Stromal cell of bone marrow (primary cell): ENCODE measurements around the gene IPO4.
"Not testable (repeated sequence)": the region's sequence is repeated elsewhere in the genome, so short reads cannot be mapped to it uniquely, and the experiment has no call there.

Experiments used
- DNase-seq: peaks from one replicate; pipeline ENCODE4 v3.0.0-alpha.2; 2012; ENCODE audit warnings: low read depth

The IPO4 gene, protein sequence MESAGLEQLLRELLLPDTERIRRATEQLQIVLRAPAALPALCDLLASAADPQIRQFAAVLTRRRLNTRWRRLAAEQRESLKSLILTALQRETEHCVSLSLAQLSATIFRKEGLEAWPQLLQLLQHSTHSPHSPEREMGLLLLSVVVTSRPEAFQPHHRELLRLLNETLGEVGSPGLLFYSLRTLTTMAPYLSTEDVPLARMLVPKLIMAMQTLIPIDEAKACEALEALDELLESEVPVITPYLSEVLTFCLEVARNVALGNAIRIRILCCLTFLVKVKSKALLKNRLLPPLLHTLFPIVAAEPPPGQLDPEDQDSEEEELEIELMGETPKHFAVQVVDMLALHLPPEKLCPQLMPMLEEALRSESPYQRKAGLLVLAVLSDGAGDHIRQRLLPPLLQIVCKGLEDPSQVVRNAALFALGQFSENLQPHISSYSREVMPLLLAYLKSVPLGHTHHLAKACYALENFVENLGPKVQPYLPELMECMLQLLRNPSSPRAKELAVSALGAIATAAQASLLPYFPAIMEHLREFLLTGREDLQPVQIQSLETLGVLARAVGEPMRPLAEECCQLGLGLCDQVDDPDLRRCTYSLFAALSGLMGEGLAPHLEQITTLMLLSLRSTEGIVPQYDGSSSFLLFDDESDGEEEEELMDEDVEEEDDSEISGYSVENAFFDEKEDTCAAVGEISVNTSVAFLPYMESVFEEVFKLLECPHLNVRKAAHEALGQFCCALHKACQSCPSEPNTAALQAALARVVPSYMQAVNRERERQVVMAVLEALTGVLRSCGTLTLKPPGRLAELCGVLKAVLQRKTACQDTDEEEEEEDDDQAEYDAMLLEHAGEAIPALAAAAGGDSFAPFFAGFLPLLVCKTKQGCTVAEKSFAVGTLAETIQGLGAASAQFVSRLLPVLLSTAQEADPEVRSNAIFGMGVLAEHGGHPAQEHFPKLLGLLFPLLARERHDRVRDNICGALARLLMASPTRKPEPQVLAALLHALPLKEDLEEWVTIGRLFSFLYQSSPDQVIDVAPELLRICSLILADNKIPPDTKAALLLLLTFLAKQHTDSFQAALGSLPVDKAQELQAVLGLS

DNA sequence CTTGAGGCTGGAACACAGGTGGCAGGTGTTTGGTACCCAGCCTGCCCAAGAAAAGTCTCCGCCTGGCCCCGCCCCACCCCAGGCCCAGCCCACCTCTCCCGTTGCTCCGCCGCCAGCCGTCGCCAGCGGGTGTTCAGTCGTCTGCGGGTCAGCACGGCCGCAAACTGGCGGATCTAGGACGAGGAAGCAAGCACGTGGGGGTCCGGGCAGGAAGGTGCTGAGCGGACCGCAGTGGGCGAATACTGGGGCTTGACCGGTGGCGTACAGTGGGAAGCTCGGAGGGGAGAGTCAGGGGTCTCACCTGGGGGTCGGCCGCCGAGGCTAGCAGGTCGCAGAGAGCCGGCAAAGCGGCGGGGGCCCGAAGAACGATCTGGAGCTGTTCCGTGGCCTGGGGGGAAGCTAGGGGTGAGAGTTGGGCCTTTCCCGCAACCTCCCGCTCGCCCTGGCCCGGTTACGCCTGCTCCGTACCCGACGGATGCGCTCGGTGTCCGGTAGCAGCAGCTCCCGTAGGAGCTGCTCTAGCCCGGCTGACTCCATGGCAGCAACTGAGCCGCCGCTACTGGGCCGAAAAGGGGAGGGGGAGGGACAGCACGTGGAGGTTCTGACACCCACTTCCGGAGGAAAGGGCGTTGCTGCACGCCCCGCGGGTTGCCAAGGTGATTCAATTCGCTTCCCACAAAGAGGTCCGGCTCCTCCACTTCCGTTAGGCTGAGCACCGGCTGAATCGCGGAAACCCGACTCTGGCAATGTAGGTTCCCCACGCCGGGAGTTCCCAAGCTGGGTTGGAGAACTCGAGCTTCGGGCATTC is at the start of gene IPO4:
Gene IPO4 (minus strand): TSS at position 566 of the 808 bp plus-strand sequence. CDS start 29 bp downstream, at position 537.
- DNase-seq: peak; percentile 95

DNA sequence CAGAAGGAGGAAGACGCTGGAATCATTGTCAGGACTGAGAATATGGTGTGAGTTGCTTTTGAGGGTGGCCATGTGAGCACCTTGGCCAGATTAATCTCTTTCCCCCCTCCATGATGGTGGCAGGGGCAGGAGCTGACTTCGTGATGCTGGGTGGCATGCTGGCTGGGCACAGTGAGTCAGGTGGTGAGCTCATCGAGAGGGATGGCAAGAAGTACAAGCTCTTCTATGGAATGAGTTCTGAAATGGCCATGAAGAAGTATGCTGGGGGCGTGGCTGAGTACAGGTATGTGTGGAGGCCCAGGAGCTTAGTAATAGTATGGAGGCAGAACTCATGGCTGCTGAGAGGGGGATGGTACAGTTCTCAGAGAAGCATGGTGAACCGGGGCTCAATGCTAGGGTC is 49.5 kb upstream of the IPO4 start:
- DNase-seq: no peak

DNA sequence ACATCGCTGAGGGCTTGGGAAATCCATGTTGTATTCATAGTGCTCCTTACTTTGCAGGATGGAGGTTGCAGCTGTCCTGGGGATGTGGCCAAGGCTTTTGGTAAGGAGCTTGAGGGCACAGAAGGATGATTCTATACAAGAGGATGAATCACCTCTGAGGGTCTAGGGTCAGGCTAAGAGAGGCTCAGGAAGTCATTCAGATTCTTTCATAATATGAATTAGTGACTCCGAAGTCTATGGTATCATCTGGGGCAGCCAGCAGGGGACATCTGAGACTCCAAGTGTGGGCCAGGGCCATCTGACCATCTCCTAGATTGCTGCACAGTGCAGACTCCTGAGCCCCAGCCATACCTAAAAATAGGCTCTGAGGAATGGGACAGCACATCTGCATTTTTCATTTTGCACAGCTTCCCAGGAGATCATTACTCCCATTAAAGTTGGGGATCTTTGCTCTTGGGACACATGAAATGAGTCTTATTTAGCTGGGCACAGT is 48.9 kb upstream of the IPO4 start:
- DNase-seq: no peak

DNA sequence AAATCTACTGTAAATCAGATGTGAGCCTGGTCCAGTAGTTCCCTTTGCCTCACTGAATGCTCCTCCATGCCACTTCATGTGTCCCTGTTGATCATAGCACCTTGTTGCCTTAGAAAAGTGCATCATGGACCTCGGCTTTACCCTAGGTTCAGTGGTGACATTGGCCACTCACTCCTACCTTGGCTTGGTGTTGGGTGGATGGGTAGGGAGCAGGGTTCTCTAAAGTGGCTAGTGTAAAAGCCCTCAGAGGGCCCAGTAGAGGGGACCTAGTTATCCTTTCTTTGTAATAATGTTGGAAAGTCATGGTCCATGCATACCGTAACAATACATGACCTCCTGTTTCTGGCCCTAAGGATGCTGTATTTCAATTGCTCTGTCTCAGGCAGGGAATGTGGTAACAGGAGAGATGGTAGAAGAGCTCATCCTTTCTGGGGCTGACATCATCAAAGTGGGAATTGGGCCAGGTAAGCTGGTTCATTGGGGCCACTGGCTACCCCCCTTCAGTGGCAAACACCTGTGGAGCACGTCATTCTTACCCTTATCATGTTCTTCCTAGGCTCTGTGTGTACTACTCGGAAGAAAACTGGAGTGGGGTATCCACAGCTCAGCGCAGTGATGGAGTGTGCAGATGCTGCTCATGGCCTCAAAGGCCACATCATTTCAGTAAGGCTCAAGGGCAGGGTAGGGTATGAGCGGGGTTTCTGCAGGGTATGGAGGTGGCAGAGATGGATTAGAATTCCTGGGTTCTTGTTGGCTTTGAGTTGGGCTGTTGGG is 48.3 kb upstream of the IPO4 start:
- DNase-seq: no peak

DNA sequence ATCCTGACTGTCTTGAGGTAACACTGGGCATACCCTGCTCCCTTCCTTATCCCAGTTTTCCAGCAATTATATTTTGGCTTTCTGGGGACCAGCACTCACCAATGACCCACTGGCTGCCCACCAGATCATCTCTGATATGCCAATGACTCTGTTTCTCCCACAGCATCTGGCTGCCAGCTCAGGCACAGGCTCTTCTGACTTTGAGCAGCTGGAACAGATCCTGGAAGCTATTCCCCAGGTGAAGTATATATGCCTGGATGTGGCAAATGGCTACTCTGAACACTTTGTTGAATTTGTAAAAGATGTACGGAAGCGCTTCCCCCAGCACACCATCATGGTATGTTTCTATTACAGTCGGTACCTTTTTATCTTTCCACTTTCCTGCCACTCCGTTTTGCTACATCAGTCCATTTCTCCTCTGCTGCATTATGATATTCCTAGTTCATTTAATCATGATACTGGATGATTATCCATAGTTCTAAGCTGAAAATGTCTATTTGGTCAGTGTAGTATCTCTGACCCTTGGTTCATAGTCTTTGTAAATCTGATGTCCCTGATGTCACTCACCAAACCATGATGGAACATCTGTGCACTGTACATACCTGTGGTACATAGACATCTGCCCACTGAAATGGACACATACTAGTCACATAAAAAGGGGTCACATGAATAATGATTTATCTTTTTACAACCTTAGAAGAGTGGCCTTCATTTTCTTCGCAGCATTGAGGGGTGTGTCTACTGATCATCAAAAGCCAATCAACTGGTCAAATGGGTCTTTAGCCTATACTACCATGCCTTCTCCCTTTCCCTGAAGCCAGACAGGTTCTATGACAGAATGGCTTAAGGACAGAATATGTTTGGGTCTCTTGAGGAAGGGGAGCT is 47.4 kb upstream of the IPO4 start:
- no peak for DNase-seq

DNA sequence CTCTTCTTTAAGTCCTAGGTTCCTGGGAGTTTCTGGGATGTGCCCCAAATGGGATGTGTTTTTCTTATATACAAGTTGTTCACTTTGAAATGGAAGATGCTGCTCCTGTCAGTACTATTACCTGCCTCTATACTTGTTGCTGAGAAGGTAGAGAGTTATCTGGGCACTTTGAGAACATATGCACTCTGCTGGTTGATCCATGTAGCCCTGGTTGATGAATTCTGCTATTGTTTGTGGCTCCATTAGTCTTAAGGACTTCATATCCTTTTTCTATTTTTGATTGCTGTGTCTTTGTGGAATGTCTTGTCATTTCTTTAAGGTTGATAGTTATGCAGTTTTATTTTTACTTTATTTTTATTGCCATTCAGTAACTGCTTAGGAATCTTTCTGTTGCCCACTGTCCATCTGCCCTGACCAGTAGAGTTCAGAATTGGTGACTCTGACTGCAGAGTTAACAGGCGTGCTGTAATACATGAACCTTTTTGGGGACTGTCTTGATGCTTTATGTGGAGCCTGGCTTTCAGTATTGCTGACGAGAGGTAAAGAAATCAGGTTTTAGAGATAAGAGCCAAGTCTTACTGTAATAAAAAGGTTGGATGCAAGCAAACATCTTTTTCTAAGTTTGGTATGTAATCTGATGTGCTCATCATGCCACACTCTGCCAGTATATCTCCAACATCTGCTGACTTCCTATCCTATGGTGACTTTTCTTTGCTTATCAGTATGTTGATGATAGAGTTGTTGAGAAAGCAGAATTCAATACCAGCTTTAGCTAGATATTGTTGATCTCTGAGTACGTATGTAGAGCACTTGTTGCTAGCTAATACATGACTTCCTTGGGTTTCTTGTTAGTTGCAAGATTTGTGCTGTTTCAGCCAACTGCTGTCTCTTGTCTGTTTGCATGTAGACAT is 45.7 kb upstream of the IPO4 start:
- no peak for DNase-seq

DNA sequence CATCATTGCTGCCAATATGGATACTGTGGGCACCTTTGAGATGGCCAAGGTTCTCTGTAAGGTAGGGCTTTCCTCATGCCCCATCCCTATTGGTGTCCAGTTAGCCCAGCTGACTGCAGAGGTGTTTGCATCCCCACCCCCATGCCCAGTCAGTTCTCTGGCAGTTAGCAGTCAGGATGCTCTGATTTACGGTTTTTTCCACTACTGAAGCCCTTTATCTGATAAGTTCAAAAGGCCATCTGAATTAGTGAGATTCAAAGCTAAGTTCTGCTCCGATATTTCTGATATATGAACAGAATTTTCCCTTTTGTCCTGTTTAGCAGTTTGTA is 44.9 kb upstream of the IPO4 start:
- no peak for DNase-seq

DNA sequence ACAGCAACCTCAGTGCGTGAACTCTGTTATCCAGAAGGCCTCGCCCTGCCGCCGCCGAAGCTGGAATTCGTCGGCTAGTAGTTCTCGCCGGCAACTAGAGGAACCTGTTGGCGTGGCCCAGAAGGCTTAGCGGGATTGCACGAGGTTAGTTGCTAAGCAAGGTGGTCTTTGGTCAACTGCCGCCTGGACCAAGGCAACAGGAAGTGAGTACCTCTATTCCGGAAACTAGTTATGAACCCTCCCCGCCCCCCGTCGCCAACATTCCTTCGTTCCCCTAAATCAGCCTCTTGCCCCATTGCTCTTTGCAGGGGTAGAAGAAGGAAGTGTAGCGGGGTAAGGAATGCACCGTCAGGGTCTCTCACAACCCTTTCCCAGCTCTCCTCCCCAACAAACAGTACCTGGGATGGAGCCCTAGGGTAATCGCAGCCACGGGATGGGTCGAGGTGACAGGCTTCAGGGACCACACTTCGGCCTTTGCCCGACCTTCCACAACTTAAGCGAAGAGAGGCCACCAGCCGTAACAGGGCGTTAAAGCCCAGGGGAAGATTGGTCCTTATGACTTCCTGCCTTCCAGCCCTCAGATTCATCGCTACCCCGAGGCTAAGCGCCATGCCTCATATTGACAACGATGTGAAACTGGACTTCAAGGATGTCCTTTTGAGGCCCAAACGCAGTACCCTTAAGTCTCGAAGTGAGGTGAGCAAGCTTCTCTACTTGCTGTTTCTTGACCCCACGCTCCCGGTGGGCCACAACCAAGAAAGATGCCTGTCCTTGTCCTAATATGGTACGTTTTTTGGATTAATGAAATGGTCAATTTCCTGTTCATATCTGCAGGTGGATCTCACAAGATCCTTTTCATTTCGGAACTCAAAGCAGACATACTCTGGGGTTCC is 44.3 kb upstream of the IPO4 start, which contains the start of gene GMPR2:
Gene GMPR2 (plus strand): TSS at position 285 of the 893 bp plus-strand sequence. CDS start 325 bp downstream, at position 610.
- DNase-seq: no peak

DNA sequence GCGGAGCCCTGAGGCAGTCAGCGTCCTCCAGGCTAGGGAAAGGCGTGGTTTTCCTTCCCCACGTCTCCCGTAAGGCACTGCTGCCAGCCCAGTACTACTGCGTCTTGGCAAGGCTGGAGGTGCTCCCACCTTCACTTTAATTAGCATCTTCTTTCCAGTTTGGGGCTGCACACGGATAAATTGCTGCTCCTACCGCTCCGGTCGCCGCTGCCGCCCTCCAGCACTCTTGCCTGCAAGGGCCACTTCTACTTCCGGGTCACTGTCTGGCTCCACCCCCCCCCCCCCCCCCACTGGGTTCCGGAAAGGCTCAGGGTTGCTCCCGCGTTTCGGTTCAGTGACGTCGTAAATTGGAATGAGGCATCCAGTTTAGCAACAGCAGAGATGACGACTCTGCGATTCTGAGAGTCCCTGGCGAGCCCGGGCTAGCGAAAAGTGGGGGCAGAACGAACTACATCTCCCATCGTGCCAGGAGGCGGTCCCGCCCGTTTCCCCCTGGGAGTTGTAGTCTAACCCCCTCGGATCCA is 43.6 kb upstream of the IPO4 start, which contains the start of gene NEDD8:
Gene NEDD8 (minus strand): TSS at position 247 of the 524 bp plus-strand sequence. CDS start 100 bp downstream, at position 147.
- DNase-seq: peak; percentile 99

DNA sequence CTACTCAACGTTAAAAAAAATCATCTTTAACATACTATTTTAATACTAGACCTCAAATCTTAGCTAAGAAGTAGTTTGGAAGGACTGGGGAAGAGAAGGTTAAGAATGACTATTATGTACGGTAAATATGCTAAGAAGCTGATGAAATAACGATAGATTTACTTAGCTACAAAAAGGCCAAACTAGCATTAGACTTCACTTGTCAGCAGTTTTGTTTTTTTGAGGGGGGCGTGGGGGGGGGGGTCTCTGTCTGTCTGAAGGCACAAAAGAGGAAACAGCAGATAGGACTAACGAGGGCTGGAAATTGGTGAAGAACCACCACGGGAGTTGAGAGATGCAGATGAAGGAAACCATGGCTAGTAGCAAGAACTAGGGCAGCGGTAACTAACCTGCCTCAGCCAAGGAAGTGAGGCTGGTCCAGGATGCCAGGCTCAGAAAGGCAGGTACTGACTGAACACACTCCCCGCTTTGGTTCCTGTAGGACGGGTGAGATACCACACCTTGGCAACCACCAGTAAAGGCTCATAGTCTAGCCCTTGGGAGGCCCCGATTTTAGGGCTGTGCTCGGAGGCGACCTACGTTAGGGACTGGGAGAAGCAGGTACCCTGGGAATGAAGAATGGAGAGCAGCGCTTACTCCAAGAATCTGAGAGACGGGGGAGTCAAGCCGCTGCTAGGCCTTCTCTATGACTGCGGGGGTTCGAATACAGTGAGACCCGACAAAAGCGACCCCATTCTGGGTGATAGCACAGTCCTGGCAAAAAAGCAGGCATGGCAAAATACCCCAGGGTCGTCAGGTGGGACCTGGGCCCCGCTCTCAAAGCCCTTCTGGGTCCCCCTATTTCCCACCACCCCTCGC is 42.9 kb upstream of the IPO4 start:
- no peak for DNase-seq

DNA sequence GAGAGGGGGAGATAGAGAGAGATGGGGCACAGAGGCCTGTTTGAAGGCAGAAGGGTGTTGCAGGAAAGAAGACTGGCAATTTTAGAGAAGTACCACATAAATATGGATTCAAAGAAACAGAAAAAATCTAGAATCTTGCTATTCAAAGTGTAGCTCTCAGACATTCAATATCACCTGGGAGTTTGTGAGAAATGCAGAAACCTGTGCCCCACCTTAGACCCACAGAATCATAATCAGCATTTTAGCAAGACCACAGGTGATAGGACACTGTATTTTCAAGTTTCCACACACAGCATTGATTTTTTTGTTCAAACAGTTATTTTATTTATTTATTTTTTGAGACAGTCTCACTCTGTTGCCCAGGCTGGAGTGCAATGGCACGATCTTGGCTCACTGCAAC is 40.3 kb upstream of the IPO4 start:
- DNase-seq: no peak

DNA sequence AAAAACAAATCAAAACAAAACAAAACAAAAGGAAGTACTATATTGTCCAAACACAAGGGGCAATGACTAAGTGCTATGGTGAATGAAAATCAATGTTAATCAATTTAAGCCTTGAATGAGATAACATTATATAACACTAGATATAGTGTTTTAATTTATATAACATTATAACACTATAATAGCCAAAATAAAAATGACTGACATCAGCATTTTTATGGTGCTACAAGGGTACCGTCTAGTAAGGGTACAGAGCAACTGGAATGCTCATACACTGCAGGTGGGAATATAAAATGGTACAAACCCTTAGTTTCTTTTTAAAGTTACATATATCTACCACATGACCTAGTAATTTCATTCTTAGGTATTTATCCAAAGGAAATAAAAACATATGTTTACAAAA is 37.9 kb upstream of the IPO4 start:
- DNase-seq: no peak

DNA sequence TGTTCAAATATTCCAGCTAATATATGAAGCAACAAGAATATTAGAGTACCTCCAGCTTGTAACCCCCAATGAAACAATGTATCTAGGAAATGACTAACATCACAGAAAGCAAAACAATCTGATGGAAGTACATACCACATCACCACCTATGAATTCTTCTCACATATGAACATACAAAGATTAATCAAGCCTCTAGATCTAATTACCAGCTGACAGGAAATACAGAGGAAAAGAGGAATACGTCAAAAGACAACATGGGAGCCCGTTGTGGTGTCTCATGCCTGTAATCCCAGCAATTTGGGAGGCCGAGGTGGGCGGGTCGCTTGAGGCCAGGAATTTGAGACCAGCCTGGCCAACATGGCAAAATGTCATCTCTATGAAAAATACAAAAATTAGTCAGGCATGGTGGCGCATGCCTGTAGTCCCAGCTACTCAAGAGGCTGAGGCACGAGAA is 36.0 kb upstream of the IPO4 start:
- DNase-seq: no peak

DNA sequence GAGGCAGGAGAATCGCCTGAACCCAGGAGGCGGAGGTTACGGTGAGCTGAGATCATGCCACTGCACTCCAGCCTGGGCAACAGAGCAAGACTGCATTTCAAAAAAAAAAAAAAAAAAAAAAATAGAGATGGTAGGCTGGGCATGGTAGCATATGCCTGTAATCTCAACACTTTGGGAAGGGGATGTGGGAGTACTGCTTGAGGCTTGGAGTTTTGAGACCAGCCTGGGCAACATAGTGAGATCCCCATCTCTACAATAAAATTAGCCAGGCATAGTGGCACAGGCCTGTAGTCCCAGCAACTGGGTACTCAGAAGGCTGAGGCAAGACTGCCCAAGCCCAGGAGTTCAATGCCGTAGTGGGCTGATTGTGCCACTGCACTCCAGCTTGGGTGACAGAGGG is 34.4 kb upstream of the IPO4 start:
- DNase-seq: not testable (repeated sequence)

DNA sequence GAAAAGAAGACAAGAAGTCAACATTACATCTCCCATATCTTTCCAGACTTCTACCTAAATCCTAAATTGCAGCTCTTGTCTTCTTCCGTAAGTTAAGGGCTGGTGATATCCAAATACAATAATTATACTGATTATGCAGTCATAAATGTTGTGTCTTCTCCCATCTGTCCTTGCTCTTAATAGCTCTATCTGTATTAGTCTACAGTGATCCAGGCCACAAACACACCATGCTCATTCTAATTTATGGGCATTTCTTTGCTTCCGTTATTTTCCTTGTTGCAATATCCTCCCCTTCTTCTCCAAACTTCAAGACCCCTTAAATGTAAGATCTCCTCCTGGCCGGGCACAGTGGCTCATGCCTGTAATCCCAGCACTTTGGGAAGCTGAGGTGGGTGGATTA is 30.9 kb upstream of the IPO4 start:
- DNase-seq: no peak

DNA sequence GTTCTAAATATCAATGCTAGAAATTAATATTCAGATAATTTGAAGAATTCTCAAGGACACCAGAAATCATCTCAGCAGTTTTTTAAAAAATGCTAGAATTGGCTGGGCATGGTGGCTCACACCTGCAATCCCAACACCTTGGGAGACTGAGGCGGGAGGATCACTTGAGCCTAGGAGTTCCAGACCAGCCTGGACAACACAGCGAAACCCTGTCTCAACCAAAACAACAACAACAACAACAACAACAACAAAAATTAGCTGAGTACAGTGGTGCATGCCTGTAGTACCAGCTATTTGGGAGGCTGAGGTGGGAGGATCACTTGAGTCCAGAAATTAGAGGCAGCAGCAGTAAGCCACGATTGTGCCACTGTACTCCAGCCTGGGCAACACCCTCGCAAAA is 30.5 kb upstream of the IPO4 start:
- DNase-seq: no peak
